ENCODE measurements around the gene AP3S2.
"Not testable (repeated sequence)": the region's sequence is repeated elsewhere in the genome, so short reads cannot be mapped to it uniquely, and the experiment has no call there.

AP3S2 gene

GRCh38 chr15:89834465-89835175, 59.2 kb downstream of the AP3S2 start:
- DNase-seq (ENCODE audit: low spot score) = not testable (repeated sequence)

- no peak for DNase-seq (ENCODE audit: low spot score)
These were observed 59.8 kb downstream of the AP3S2 start for GRCh38 chr15:89833966-89834365.

GRCh38 chr15:89830639-89831038, 63.2 kb downstream of the AP3S2 start:
- no peak for DNase-seq (ENCODE audit: low spot score)

- no peak for DNase-seq (ENCODE audit: low spot score)
These were observed 64.0 kb downstream of the AP3S2 start for GRCh38 chr15:89829616-89830440.

- DNase-seq (ENCODE audit: low spot score) = no peak
These were observed 64.6 kb downstream of the AP3S2 start for GRCh38 chr15:89829161-89829560.

GRCh38 chr15:89828281-89829145, 65.3 kb downstream of the AP3S2 start:
- no peak for DNase-seq (ENCODE audit: low spot score)

- DNase-seq (ENCODE audit: low spot score) = no peak
These were observed 66.0 kb downstream of the AP3S2 start for GRCh38 chr15:89827829-89828228.

GRCh38 chr15:89826671-89827655, 66.8 kb downstream of the AP3S2 start:
- DNase-seq (ENCODE audit: low spot score) = no peak

- DNase-seq (ENCODE audit: low spot score) = no peak
These were observed 68.4 kb downstream of the AP3S2 start for GRCh38 chr15:89825271-89825940.

GRCh38 chr15:89824607-89824867, 69.3 kb downstream of the AP3S2 start:
- no peak for DNase-seq (ENCODE audit: low spot score)

GRCh38 chr15:89823836-89824606, 69.8 kb downstream of the AP3S2 start:
- no peak for DNase-seq (ENCODE audit: low spot score)

GRCh38 chr15:89822951-89823711, 70.7 kb downstream of the AP3S2 start:
- DNase-seq (ENCODE audit: low spot score) = no peak

- DNase-seq (ENCODE audit: low spot score) = no peak
These were observed 71.2 kb downstream of the AP3S2 start for GRCh38 chr15:89822611-89822950.

GRCh38 chr15:89822026-89822425, 71.8 kb downstream of the AP3S2 start:
- no peak for DNase-seq (ENCODE audit: low spot score)

GRCh38 chr15:89820666-89821611, 72.9 kb downstream of the AP3S2 start:
- DNase-seq (ENCODE audit: low spot score) = no peak

- DNase-seq (ENCODE audit: low spot score) = no peak
These were observed 75.5 kb downstream of the AP3S2 start for GRCh38 chr15:89818287-89818686.

GRCh38 chr15:89817701-89818280, 76.0 kb downstream of the AP3S2 start:
- no peak for DNase-seq (ENCODE audit: low spot score)

- no peak for DNase-seq (ENCODE audit: low spot score)
These were observed 78.0 kb downstream of the AP3S2 start for GRCh38 chr15:89815769-89816168.

Data from CD4-positive, alpha-beta T cell treated with Interleukin-2 at 100 ng/mL for 4 hours (primary cell).